H9 (cell line): Measurements from ENCODE around the gene CFAP61. TPM values are rescaled to one million over a fixed set of nuclear protein-coding genes. Genes with fewer than 3 reads are reported as not detected.

ENCODE experiments used
- DNase-seq: peaks from one replicate; pipeline ENCODE4 v3.0.0-alpha.2; 2017
- H2AFZ ChIP-seq: one replicate; pipeline ENCODE4 v1.6.1; 2013; ENCODE audit warnings: mild to moderate bottlenecking, low read length, control low read depth, moderate library complexity
- H2AK5ac ChIP-seq: 2 replicates; pipeline ENCODE4 v1.6.1; 2013; ENCODE audit warnings: low read length, control low read depth, mixed read lengths; ENCODE audit not compliant: insufficient read length
- H2BK120ac ChIP-seq: one replicate; pipeline ENCODE4 v1.6.1; 2013; ENCODE audit warnings: low read depth, mild to moderate bottlenecking, low read length, control low read depth, inconsistent platforms; ENCODE audit not compliant: poor library complexity, severe bottlenecking
- H2BK12ac ChIP-seq: 2 replicates; pipeline ENCODE4 v1.6.1; 2013; ENCODE audit warnings: low read length, control low read depth, mixed read lengths, low read depth; ENCODE audit not compliant: insufficient read length
- H2BK15ac ChIP-seq: 2 replicates; pipeline ENCODE4 v1.6.1; 2013; ENCODE audit warnings: low read depth, low read length, control low read depth
- H2BK20ac ChIP-seq: one replicate; pipeline ENCODE4 v1.6.1; 2013; ENCODE audit warnings: low read depth, mild to moderate bottlenecking, low read length, control low read depth, inconsistent platforms; ENCODE audit not compliant: poor library complexity, severe bottlenecking
- H2BK5ac ChIP-seq: 2 replicates; pipeline ENCODE4 v1.6.1; 2013; ENCODE audit warnings: low read length, control low read depth, mixed read lengths; ENCODE audit not compliant: insufficient read length
- H3K14ac ChIP-seq: 2 replicates; pipeline ENCODE4 v1.6.1; 2013; ENCODE audit warnings: low read length, control low read depth; ENCODE audit not compliant: insufficient read depth
- H3K18ac ChIP-seq: 2 replicates; pipeline ENCODE4 v1.6.1; 2013; ENCODE audit warnings: low read depth, mild to moderate bottlenecking, mixed read lengths, low read length, control low read depth; ENCODE audit not compliant: insufficient read length
- H3K23ac ChIP-seq: 2 replicates; pipeline ENCODE4 v1.6.1; 2013; ENCODE audit warnings: low read length, control low read depth, mixed read lengths, low read depth; ENCODE audit not compliant: insufficient read length
- H3K23me2 ChIP-seq: 2 replicates; pipeline ENCODE4 v1.6.1; 2013; ENCODE audit warnings: low read depth, mild to moderate bottlenecking, mixed read lengths, low read length, control low read depth; ENCODE audit not compliant: insufficient read length, poor library complexity, severe bottlenecking
- H3K27ac ChIP-seq: 2 replicates; pipeline ENCODE4 v1.5.1; 2013; ENCODE audit warnings: low read length, control low read depth, mixed read lengths, low read depth; ENCODE audit not compliant: insufficient read length
- H3K27me3 ChIP-seq: 2 replicates; pipeline ENCODE4 v1.6.1; 2013; ENCODE audit warnings: low read length, control low read depth, inconsistent platforms; ENCODE audit not compliant: insufficient read depth
- H3K4ac ChIP-seq: 2 replicates; pipeline ENCODE4 v1.6.1; 2013; ENCODE audit warnings: low read depth, mild to moderate bottlenecking, control low read depth, inconsistent platforms, low read length, moderate library complexity
- H3K4me1 ChIP-seq: 2 replicates; pipeline ENCODE4 v1.6.1; 2013; ENCODE audit warnings: low read length, control low read depth, inconsistent platforms; ENCODE audit not compliant: insufficient read depth
- H3K4me2 ChIP-seq: 2 replicates; pipeline ENCODE4 v1.6.1; 2013; ENCODE audit warnings: low read length, control low read depth, mixed read lengths; ENCODE audit not compliant: insufficient read length, insufficient read depth
- H3K56ac ChIP-seq: 2 replicates; pipeline ENCODE4 v1.6.1; 2013; ENCODE audit warnings: low read depth, mild to moderate bottlenecking, mixed read lengths, low read length, control low read depth; ENCODE audit not compliant: insufficient read length
- H3K79me1 ChIP-seq: 2 replicates; pipeline ENCODE4 v1.6.1; 2013; ENCODE audit warnings: low read depth, mild to moderate bottlenecking, moderate library complexity, low read length, control low read depth, inconsistent platforms; ENCODE audit not compliant: insufficient read depth, poor library complexity, severe bottlenecking
- H3K79me2 ChIP-seq: 2 replicates; pipeline ENCODE4 v1.6.1; 2013; ENCODE audit warnings: low read length, control low read depth, inconsistent platforms; ENCODE audit not compliant: insufficient read depth
- H3K9ac ChIP-seq: 2 replicates; pipeline ENCODE4 v1.6.1; 2013; ENCODE audit warnings: low read length, control low read depth, mixed read lengths; ENCODE audit not compliant: insufficient read length; ENCODE audit errors: extremely low read depth
- H3K9me3 ChIP-seq: one replicate; pipeline ENCODE4 v1.6.1; 2013; ENCODE audit warnings: low read depth, low read length, inconsistent platforms; ENCODE audit not compliant: control insufficient read depth
- H3T11ph ChIP-seq: one replicate; pipeline ENCODE4 v1.6.1; 2013; ENCODE audit warnings: mild to moderate bottlenecking, low read length, control low read depth, inconsistent platforms
- H4K20me1 ChIP-seq: one replicate; pipeline ENCODE4 v1.6.1; 2013; ENCODE audit not compliant: control insufficient read depth, insufficient read length, insufficient read depth
- H4K5ac ChIP-seq: 2 replicates; pipeline ENCODE4 v1.6.1; 2013; ENCODE audit warnings: low read depth, mild to moderate bottlenecking, mixed read lengths, low read length, control low read depth; ENCODE audit not compliant: insufficient read length
- H4K8ac ChIP-seq: replicated peaks from 2 replicates; pipeline ENCODE4 v1.6.1; 2013; ENCODE audit warnings: low read length, control low read depth, mixed read lengths, low read depth; ENCODE audit not compliant: insufficient read length
- H4K91ac ChIP-seq: 2 replicates; pipeline ENCODE4 v1.6.1; 2013; ENCODE audit warnings: low read depth, mild to moderate bottlenecking, moderate library complexity, mixed read lengths, low read length, control low read depth; ENCODE audit not compliant: insufficient read length
- H3K27ac Mint-ChIP-seq, 3 experiments: 2 replicates in 2 of 3; 3 replicates in 1 of 3; pipeline ENCODE4 v1.8.0; 2020 to 2021; ENCODE audit warnings: mixed read lengths in 3 of 3, mild to moderate bottlenecking in 1 of 3, moderate library complexity in 1 of 3
- H3K27me3 Mint-ChIP-seq: 2 replicates; pipeline ENCODE4 v1.8.0; 2021; ENCODE audit warnings: low read depth, mild to moderate bottlenecking, moderate library complexity, mixed read lengths
- H3K36me3 Mint-ChIP-seq, 3 experiments: 2 replicates in 2 of 3; 3 replicates in 1 of 3; pipeline ENCODE4 v1.8.0; 2020 to 2021; ENCODE audit warnings: low read depth in 3 of 3, mixed read lengths in 3 of 3; ENCODE audit not compliant: insufficient read depth in 1 of 3
- H3K4me1 Mint-ChIP-seq, 2 experiments: 2 replicates each; pipeline ENCODE4 v1.8.0; 2020; ENCODE audit warnings: mixed read lengths in 2 of 2
- H3K4me3 Mint-ChIP-seq, 2 experiments: 2 replicates in 1 of 2; 3 replicates in 1 of 2; pipeline ENCODE4 v1.8.0; 2020 to 2021; ENCODE audit warnings: mild to moderate bottlenecking in 2 of 2, mixed read lengths in 2 of 2, moderate library complexity in 1 of 2
- H3K9me3 Mint-ChIP-seq, 2 experiments: 2 replicates in 1 of 2; 3 replicates in 1 of 2; pipeline ENCODE4 v1.8.0; 2020; ENCODE audit warnings: mild to moderate bottlenecking in 2 of 2, mixed read lengths in 2 of 2, moderate library complexity in 1 of 2
- WGBS: extraction: QIAGEN DNeasy Blood & Tissue Kit; methylation state at CpG from one replicate; pipeline ENCODE4 v1.1.7; 2013; ENCODE audit warnings: missing lambda C conversion rate, low lambda C conversion rate, mixed read lengths; ENCODE audit not compliant: insufficient read length; ENCODE audit errors: extremely low coverage; 5-methylcytosine and 5-hydroxymethylcytosine counted together
- total RNA-seq: library from RNA; stranded (reverse); gene quantifications from 2 replicates; pipeline ENCODE4 v1.2.1, GENCODE V29; 2021
- TF ChIP-seq, protein P1 (sequence below): fragments of 200-600 bp; sonication (generic); conservative IDR thresholded peaks from 3 replicates; pipeline ENCODE4 v1.8.0; 2021; ENCODE audit warnings: antibody characterized with exemption, mild to moderate bottlenecking

CFAP61 gene
- total RNA-seq, 1 experiment from 2014 or later: 0.44 TPM

GRCh38 chr20:20321917-20322316 is 269.6 kb downstream of the CFAP61 start:
- Histone ChIP-seq H3K79me2 (no peaks in the 10 kb centered on the region), H2AFZ (no peak overlapping the region), H2BK20ac (no peak overlapping the region), H3K4me1 (no peaks in the 10 kb centered on the region), H3K23me2 (no peaks in the 10 kb centered on the region), H3K27ac (no peak overlapping the region), H3K79me1 (no peaks in the 10 kb centered on the region), H3K14ac (no peak overlapping the region), H2BK5ac (no peak overlapping the region), H3K9me3 (no peaks in the 10 kb centered on the region), H4K20me1 (no peaks in the 10 kb centered on the region), H3K18ac (no peak overlapping the region), H3K9ac (no peak overlapping the region), H3K4me2 (no peak overlapping the region), H2AK5ac (no peak overlapping the region), H3K4ac (no peak overlapping the region), H3K56ac (no peak overlapping the region), H2BK15ac (no peak overlapping the region), H2BK12ac (no peak overlapping the region), H4K91ac (no peak overlapping the region), H3K27me3 (no peaks in the 10 kb centered on the region), H3T11ph (no peak overlapping the region), H4K5ac (no peak overlapping the region), H2BK120ac (no peak overlapping the region), H3K23ac (no peak overlapping the region), H4K8ac (no peak overlapping the region)
- TF ChIP-seq, protein P1, sequence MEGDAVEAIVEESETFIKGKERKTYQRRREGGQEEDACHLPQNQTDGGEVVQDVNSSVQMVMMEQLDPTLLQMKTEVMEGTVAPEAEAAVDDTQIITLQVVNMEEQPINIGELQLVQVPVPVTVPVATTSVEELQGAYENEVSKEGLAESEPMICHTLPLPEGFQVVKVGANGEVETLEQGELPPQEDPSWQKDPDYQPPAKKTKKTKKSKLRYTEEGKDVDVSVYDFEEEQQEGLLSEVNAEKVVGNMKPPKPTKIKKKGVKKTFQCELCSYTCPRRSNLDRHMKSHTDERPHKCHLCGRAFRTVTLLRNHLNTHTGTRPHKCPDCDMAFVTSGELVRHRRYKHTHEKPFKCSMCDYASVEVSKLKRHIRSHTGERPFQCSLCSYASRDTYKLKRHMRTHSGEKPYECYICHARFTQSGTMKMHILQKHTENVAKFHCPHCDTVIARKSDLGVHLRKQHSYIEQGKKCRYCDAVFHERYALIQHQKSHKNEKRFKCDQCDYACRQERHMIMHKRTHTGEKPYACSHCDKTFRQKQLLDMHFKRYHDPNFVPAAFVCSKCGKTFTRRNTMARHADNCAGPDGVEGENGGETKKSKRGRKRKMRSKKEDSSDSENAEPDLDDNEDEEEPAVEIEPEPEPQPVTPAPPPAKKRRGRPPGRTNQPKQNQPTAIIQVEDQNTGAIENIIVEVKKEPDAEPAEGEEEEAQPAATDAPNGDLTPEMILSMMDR: no peak
- Mint-ChIP-seq H3K4me3 (no peak overlapping the region), H3K36me3 (no peaks in the 10 kb centered on the region), H3K27me3 (peaks cover 2% of the 10 kb centered on the region), H3K9me3 (peaks cover 0 to 3% of the 10 kb centered on the region in 2 experiments; a peak in 2 of 5 replicates), H3K4me1 (no peaks in the 10 kb centered on the region), H3K27ac (no peak overlapping the region)
- DNase-seq: no peak
- no CpG with 5 or more reads among the region's 1 CpG for WGBS
